Measurements from ENCODE around the gene MICOS13. TPM values are rescaled to one million over a fixed set of nuclear protein-coding genes. Genes with fewer than 3 reads are reported as not detected.

Gene MICOS13
- total RNA-seq, 1 experiment from 2014 or later, result 93.5 TPM

- DNase-seq (ENCODE audit: low read depth, low spot score) (no peak), ATAC-seq (no peak)
- intact Hi-C loops (cut with micrococcal nuclease; ENCODE audit: unreplicated experiment), result no loop called here
- H3K4me3 ChIP-seq (ENCODE audit: low read depth in 2 of 2, low read length in 2 of 2), result peak overlapping the region; percentile 46 to 50
- H3K36me3 ChIP-seq (ENCODE audit: control insufficient read depth, insufficient read depth, low read length), result peaks cover 7% of the 10 kb centered on the region; the same call in 1 of the 2 replicates
- TF ChIP-seq REST (IDR thresholded peaks at IDR 0.05; ENCODE audit: insufficient read depth in 1 of 2, low read depth in 2 of 2, low read length in 1 of 2), result no peak
- TF ChIP-seq, protein P1, sequence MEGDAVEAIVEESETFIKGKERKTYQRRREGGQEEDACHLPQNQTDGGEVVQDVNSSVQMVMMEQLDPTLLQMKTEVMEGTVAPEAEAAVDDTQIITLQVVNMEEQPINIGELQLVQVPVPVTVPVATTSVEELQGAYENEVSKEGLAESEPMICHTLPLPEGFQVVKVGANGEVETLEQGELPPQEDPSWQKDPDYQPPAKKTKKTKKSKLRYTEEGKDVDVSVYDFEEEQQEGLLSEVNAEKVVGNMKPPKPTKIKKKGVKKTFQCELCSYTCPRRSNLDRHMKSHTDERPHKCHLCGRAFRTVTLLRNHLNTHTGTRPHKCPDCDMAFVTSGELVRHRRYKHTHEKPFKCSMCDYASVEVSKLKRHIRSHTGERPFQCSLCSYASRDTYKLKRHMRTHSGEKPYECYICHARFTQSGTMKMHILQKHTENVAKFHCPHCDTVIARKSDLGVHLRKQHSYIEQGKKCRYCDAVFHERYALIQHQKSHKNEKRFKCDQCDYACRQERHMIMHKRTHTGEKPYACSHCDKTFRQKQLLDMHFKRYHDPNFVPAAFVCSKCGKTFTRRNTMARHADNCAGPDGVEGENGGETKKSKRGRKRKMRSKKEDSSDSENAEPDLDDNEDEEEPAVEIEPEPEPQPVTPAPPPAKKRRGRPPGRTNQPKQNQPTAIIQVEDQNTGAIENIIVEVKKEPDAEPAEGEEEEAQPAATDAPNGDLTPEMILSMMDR (IDR thresholded peaks at IDR 0.05), result no peak
- no peaks in the 10 kb centered on the region for H3K9me3 ChIP-seq (ENCODE audit: control insufficient read depth, insufficient read depth, low read depth, low read length)
- ChIA-PET POLR2A (no interaction called here), CTCF (no interaction called here)
- H3K27ac ChIP-seq (ENCODE audit: low read length), result no peak overlapping the region
- in situ Hi-C loops (cut with HindIII; ENCODE audit: low pct_unique_long_range_greater_than_20kb, low sequenced_read_pairs), result no loop called here
- H3K27me3 ChIP-seq (ENCODE audit: control insufficient read depth, insufficient read depth, low read length), result no peaks in the 10 kb centered on the region
- BruUV-seq (replicated peaks), result no TSS peak
- no peaks in the 10 kb centered on the region for H3K4me1 ChIP-seq (ENCODE audit: control insufficient read depth, insufficient read depth, low read length)
Observed at GRCh38 chr19:5686326-5686646, 6.0 kb upstream of the MICOS13 start.

DNA sequence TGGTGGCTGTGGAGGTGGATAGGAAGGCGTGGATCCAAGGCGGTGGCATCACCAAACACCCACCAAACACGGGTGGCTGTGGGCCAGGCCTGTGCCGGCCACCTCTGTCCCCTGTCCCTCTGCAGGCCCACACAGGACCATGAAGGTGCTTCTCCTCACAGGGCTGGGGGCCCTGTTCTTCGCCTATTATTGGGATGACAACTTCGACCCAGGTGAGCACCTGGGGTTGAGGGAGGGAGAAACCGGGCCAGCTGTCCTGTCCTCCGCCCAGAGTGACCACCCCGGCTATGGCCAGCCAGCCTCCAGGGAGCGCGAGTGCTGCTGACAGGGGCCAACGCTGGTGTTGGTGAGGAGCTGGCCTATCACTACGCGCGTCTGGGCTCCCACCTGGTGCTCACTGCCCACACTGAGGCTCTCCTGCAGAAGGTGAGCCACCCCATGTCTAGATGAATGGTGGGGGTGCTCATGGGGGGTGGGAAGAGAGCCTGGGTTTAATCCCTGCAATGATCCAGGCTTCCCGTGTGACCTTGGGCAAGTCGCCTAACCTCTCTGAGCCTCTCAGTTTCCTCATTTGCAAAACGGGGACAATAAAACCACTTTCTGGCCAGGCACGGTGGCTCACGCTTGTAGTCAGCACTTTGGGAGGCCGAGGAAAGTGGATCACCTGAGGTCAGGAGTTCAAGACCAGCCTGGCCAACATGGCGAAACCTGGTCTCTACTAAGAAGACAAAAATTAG lies 4.5 kb upstream of the MICOS13 start:
- TF ChIP-seq REST (IDR thresholded peaks at IDR 0.05; ENCODE audit: insufficient read depth in 1 of 2, low read depth in 2 of 2, low read length in 1 of 2) (no peak), TCF7L2 (IDR thresholded peaks at IDR 0.05; ENCODE audit: low read depth, low read length) (no peak), POLR2AphosphoS5 (IDR thresholded peaks at IDR 0.05; ENCODE audit: low read depth, low read length) (no peak), SIN3A (IDR thresholded peaks at IDR 0.05; ENCODE audit: borderline replicate concordance, insufficient read depth, low read depth, low read length) (no peak)
- TF ChIP-seq, protein P1 (IDR thresholded peaks at IDR 0.05), result no peak
- H3K9me3 ChIP-seq (ENCODE audit: control insufficient read depth, insufficient read depth, low read depth, low read length), result no peaks in the 10 kb centered on the region
- H3K36me3 ChIP-seq (ENCODE audit: control insufficient read depth, insufficient read depth, low read length), result peaks cover 3% of the 10 kb centered on the region; the same call in 1 of the 2 replicates
- H3K4me3 ChIP-seq (ENCODE audit: low read depth in 2 of 2, low read length in 2 of 2), result no peak overlapping the region
- in situ Hi-C loops (cut with HindIII; ENCODE audit: low pct_unique_long_range_greater_than_20kb, low sequenced_read_pairs) (no loop called here), intact Hi-C loops (cut with micrococcal nuclease; ENCODE audit: unreplicated experiment) (no loop called here)
- ATAC-seq (no peak), DNase-seq (ENCODE audit: low read depth, low spot score) (no peak)
- no TSS peak for BruUV-seq (replicated peaks)
- ChIA-PET POLR2A (no interaction called here), CTCF (no interaction called here)
- H3K4me1 ChIP-seq (ENCODE audit: control insufficient read depth, insufficient read depth, low read length), result no peaks in the 10 kb centered on the region
- no peak overlapping the region for H3K27ac ChIP-seq (ENCODE audit: low read length)
- no peaks in the 10 kb centered on the region for H3K27me3 ChIP-seq (ENCODE audit: control insufficient read depth, insufficient read depth, low read length)
